Panc1 (cell line): Measurements from ENCODE around the gene LIPC.

ENCODE experiments used
- CTCF ChIP-seq: fragments of 450-650 bp; IDR thresholded peaks from 2 replicates; pipeline ENCODE4 v1.5.1; 2017; ENCODE audit warnings: mild to moderate bottlenecking
- TCF7L2 ChIP-seq: IDR thresholded peaks from 2 replicates; pipeline ENCODE4 v1.6.1; 2011; ENCODE audit warnings: mild to moderate bottlenecking, low read depth, low read length, inconsistent platforms

DNA sequence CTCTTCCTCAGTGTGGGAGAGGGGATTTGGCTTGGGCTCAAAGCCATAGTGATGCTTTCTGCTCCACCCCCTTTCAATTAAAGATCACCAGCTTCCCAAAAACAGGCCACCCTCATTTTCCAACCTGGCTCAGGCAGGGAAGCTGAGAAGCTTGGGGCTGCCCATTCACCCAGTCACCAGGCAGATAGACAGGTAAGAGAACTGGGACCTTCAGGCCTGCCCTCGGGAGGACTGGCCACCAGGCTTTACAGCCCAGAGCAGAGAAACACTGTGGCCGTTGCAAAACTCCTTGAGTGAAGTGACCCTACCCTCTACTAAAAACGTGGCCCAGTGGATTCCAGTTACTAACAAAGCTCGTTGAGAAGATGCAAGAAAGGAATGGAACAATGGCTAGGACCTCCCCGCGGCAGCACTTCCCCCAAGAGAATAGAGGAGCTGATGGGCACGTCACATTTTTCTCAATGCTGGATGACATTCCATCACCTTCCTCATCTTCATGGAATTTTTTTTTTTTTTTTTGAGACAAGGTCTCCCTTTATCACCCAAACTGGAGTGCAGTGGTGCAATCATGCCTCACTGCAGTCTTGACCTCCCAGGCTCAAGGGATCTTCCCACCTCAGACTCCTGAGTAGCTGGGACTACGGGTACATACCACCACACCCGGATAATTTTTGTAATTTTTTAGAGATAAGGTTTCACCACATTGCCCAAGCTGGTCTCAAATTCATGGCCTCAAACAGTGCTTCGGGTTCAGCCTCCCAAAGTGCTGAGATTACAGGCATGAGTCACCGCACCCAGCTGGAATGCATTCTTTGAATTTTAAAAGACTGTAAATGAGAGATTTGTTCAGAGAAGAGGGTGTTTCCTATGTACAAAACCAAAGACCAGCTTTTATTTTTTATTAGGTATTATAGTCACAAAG is 37.9 kb downstream of the LIPC start:
- no peak for TF ChIP-seq CTCF
- TF ChIP-seq TCF7L2, result no peak
